NCI-H1048 (cell line): ENCODE data around the gene CCDC148.
"Not testable (repeated sequence)": the region's sequence is repeated elsewhere in the genome, so short reads cannot be mapped to it uniquely, and the experiment has no call there.

ENCODE experiments used
- DNase-seq: peaks from one replicate; lab custom pipeline; 2025; lab: John Stamatoyannopoulos, UW

CCDC148 gene

GRCh38 chr2:158291544-158292180, 164.9 kb downstream of the CCDC148 start:
- no peak for DNase-seq

GRCh38 chr2:158290225-158290624, 166.3 kb downstream of the CCDC148 start:
- no peak for DNase-seq

GRCh38 chr2:158276619-158277471, 179.7 kb downstream of the CCDC148 start:
- DNase-seq, result no peak

- no peak for DNase-seq
These were observed 182.8 kb downstream of the CCDC148 start for GRCh38 chr2:158273791-158274190.

GRCh38 chr2:158270536-158270935, 186.0 kb downstream of the CCDC148 start:
- DNase-seq, result no peak

- no peak for DNase-seq
These were observed 187.4 kb downstream of the CCDC148 start for GRCh38 chr2:158269143-158269542.

- DNase-seq, result no peak
These were observed 190.4 kb downstream of the CCDC148 start for GRCh38 chr2:158266111-158266510.

GRCh38 chr2:158255257-158255656, 201.3 kb downstream of the CCDC148 start:
- no peak for DNase-seq

- DNase-seq, result no peak
These were observed 203.4 kb downstream of the CCDC148 start for GRCh38 chr2:158253170-158253569.

- DNase-seq, result no peak
These were observed 205.2 kb downstream of the CCDC148 start for GRCh38 chr2:158251356-158251755.

GRCh38 chr2:158243392-158243791, 213.2 kb downstream of the CCDC148 start:
- DNase-seq, result no peak

GRCh38 chr2:158242280-158242679, 214.3 kb downstream of the CCDC148 start:
- no peak for DNase-seq

GRCh38 chr2:158240975-158241374, 215.6 kb downstream of the CCDC148 start:
- DNase-seq, result no peak

- no peak for DNase-seq
These were observed 217.3 kb downstream of the CCDC148 start for GRCh38 chr2:158239271-158239670.

- DNase-seq, result no peak
These were observed 222.1 kb downstream of the CCDC148 start for GRCh38 chr2:158234497-158234896.

GRCh38 chr2:158232476-158232875, 224.1 kb downstream of the CCDC148 start:
- DNase-seq, result no peak

- DNase-seq, result no peak
These were observed 227.5 kb downstream of the CCDC148 start for GRCh38 chr2:158228943-158229508.

GRCh38 chr2:158223066-158223465, 233.5 kb downstream of the CCDC148 start:
- not testable (repeated sequence) for DNase-seq

- no peak for DNase-seq
These were observed 235.2 kb downstream of the CCDC148 start for GRCh38 chr2:158221063-158222020.

- DNase-seq, result no peak
These were observed 239.0 kb downstream of the CCDC148 start for GRCh38 chr2:158217593-158217992.

GRCh38 chr2:158214431-158214830, 242.1 kb downstream of the CCDC148 start:
- DNase-seq, result no peak

- DNase-seq, result no peak
These were observed 242.8 kb downstream of the CCDC148 start for GRCh38 chr2:158213773-158214172.
